LHCN-M2 (cell line): ENCODE data around the gene APOBEC3A. TPM values are rescaled to one million over a fixed set of nuclear protein-coding genes. Genes with fewer than 3 reads are reported as not detected.

ENCODE experiments used
- DNase-seq: peaks from one replicate; pipeline ENCODE4 v3.0.0-alpha.2; 2012; ENCODE audit warnings: low read depth
- polyA plus RNA-seq: library from polyadenylated mRNA; unstranded; fragments of >200 nt; gene quantifications from one replicate; pipeline ENCODE4 v1.2.1, GENCODE V29; 2012; ENCODE audit warnings: missing spikeins
- total RNA-seq: library from RNA; depleted of rRNA; stranded (reverse); fragments of >200 nt; gene quantifications from 2 replicates; pipeline ENCODE4 v1.2.3, GENCODE V29; 2014; rRNA removed

The APOBEC3A gene
- total RNA-seq, result not detected in 2 replicates
- not detected for polyA plus RNA-seq

DNA sequence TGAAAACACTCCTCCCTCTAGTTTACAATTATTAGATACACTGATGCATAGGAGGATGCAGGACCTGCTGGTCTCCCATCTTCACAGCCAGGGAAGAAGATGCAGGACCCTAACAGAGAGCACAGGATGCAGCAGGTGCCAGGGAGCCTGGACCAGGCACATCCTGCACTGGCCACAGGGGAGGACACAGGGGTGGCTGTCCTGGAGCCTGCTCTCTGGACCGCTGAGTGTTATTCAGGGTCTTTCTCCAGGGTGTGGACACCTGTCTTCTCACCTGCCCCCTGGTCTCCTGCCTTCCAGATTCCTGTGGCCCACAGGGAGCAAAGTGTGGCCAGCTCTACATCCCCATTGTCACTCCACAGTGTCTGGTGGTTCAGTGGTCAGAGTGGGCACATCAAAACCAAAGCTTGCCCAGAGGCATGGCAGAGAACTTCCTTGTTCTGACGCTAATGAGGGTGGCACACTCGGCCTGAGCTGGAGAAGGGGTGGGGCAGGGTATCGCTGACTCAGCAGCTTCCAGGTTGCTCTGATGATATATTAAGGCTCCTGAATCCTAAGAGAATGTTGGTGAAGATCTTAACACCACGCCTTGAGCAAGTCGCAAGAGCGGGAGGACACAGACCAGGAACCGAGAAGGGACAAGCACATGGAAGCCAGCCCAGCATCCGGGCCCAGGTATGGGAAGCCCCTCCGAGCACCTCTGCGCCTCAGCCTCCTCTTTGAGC, at the start of gene APOBEC3A:
Gene APOBEC3A, plus strand, starts transcription at position 564 of the 725 bp plus-strand sequence. Its CDS starts 83 bp downstream, at position 647.
- DNase-seq, result no peak

DNA sequence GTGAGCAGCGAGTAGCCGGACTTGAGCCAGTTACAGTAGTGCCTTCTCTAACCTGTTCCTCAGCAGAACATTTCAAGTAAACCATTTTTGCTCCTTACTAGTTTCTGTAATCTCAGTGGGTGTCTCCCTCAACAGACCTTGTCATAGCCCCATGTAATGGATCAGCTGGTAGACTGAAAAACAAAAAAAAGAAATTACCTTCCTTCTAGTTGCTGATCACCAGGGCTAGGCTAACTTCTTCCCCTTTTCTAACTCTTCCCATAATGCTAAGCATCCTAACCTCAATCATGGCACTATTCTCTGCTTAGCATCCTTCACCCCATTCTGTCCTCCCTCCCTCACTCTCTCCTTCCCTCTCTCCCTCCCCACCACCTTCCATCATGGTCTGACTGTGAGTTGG, 49.6 kb upstream of the APOBEC3A start:
- no peak for DNase-seq

DNA sequence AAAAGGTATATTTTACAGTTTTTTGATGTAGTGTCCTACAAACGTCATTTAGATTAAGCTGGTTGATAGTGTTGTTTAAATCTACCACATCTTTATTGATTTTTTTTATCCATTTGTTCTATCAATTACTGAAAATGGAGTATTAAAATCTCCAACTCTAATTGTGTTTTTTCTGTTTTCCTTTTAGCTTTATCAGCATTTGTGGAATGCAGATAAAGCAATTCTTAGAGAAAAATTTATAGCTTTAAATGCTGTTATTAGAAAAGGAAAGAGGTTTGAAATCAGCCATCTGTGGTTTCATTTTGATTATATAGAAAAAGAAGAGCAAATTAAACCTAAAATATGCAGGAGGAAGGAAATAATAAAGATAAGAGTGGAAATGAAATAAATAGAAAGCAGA, 46.0 kb upstream of the APOBEC3A start:
- no peak for DNase-seq

DNA sequence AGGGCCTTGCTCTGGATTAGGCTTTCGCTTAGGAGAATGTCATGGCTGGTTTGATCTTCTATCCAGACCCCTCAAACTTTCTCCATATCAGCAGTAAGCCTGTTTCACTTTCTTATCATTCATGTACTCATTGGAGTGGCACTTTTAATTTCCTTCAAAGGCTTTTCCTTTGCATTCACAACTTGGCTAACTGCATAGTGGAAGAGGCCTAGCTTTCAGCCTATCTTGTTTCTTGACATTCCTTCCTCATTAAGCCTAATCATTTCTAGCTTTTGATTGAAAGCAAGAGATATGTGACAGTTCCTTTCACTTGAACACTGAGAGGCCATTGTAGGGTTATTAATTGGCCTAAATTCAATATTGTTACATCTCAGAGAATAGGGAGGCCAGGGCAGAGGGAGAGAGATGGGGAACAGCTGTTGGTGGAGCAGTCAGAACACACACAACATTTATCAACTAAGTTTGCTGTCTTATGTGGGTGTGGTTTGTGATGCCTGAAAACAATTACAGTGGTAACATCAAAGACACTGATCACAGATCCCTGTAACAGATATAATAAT, 37.7 kb upstream of the APOBEC3A start:
- DNase-seq, result no peak

DNA sequence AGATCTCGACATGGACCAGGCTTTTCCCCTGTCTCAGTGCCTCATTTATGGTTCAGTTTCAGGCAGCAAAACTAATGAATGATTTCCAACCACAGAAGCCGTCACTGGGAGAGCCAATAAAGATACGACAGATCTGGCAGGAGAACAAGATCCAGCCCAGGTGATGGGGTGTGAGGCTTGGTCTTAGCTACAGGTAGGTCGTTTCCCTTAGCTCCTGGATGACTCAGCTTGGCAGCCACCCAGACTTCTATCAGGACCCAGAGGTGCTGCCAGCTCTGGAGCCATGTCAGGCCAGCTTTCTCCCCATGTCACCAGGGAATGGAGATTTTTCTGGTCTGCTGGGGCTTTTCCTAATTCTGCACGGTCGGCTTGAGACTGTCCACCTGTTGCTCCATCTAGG, 36.3 kb upstream of the APOBEC3A start:
- DNase-seq, result no peak

DNA sequence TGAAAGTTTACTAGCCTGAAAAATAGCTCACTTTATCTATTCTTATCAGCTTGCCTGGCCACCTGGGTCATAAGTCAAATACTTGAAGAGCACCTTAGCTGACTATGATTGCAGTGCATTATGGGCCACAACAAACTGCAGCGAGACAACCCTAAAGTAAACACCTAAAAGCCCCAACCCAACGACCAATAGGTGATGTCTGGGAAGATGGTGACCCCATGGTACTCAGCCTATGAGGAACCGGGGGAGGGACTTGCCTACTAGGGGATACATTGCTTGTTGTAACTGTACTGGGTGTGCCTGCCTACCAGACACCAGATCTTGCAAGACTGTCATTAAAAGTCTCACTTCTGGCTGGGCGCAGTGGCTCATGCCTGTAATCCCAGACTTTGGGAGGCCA, 35.6 kb upstream of the APOBEC3A start:
- DNase-seq, result no peak

DNA sequence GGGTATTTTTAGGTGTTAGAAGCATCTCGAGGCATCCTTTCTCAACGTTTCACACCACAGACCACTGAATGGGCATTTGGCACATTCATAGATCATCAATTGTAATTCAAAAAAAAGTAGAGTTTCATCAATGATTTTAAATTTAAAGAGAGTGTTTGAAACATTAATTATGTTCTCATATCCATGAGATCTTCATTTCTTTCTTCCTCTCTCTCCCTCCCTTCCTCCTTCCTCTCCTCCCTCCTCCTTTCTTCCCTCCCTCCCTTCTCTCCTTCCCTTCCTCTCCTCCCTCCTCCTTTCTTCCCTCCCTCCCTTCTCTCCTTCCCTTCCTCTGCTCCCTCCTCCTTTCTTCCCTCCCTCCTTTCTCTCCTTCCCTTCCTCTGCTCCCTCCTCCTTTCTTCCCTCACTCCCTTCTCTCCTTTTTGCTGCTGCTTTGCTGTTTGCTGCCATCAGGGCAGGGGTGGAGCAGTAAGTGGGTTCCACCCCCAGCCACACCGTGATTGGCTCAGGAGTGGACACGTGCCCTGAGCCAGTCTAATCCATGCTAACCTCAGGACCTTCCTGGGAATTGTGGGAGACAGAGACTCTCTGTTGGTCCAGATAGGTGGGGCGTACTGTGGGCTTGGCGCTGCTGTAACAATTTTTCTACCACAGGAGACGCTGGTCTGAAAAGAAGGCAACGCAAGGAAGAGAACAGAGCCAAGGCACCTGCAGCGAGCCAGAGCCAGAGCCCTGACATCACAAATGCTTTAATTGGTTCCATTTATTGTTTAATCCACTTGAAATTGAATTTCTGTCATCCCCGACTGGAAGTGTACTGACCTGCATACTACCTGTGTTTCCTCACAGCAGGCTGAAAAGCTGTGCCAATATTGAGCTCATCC, 33.7 kb upstream of the APOBEC3A start:
- peak; percentile 81 for DNase-seq

DNA sequence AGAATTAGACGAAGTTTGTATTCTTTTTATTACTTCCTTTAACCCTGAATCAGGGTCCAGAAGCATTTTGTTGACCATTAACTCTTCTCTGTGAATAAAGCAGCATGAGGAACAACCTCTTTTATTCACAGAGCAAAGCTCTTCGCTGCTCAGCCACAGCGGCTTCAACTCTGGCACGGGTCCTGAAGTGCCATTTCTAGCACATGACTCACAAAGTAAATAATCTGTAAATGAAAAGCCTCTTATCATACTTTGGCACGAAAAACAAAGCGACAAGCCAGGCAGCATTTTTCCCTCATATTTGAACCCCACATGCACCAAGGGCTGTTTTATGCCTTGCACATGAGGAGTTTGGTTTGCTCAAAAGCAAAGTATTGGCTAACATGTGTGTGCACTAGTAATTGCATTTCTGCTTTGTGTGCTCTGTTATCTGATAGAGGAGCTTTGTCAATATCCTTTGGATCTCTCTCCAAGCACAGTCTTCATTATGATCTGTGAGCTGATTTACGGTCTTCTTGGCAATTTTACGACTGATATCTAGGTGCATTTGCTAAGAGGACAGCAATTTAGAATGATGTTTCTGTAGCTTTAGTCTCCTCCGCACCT, 33.0 kb upstream of the APOBEC3A start:
- peak; percentile 79 for DNase-seq

DNA sequence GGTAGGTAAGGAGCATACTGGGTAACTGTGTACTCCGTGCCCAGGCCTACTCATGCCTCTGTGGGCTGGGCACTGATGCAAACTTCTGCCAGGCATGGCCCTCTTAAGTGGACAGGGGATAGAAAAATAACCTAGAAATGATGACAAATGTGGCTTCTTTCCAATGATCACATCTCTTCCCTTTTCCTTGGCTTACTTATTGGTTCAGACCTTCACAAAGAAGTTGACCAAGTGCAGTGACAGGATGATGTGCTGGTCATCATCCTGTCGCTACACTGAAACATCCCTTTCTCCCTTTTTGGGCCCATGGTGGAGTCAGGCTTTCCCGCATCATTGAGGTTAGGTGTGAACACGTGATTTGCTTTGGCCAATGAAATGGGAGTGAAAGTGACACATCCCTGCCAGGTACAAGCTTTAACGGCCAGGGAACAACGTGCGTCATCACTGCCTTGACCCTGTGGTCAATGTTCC, 31.8 kb upstream of the APOBEC3A start:
- DNase-seq, result no peak

DNA sequence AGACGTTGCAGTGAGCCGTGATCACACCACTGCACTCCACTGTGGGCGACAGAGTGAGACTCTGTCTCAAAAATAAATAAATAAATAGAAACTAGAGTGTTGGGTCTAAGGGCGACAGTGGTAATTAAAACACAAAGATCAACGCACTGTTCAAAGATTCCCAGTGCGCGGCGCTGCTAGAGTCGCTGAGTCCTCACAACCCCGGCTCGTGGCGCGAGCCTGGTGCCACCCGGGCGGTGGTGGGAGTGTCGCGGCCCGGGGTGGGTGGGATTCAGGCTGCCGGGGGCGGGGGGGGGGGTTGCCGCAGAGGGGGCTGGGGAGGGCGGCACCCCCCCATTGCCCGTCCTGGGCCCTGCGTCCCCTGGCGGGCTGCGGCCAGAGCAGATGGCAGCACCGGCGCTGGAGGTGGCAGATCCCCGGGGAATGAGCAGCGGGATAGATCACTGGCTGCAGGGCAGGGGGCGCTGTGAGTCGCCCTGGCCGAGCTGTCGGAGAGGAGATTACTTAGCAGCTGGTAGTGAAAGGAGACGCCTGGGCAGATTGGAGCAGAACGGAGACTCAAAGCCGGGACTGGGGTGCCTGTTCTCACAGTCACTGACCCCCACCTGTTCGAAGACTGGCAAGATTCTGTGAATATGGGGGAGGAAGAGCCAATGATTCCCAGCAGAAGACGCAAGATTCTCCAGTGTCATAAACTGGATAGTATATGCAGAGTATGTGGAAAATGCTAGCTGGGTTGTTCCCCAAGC, 30.2 kb upstream of the APOBEC3A start:
- DNase-seq, result peak; percentile 53

DNA sequence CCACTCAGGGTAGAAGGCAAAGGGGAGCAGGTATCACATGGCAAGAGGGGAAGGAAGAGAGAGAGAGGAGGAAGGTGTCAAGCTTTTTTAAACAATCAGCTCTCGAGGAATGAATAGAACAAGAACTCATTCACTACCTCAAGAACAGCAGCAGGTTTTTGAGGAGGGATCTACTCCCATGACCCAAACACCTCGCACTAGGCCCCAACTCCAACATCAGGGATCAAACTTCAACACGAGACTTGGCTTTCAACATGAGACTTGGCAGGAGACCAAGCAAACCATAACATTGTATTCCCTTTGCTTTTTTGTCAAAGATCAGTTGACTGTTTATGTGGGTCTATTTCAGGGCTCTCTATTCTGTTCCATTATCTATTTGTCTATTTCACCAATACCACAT, 26.9 kb upstream of the APOBEC3A start:
- DNase-seq, result no peak

DNA sequence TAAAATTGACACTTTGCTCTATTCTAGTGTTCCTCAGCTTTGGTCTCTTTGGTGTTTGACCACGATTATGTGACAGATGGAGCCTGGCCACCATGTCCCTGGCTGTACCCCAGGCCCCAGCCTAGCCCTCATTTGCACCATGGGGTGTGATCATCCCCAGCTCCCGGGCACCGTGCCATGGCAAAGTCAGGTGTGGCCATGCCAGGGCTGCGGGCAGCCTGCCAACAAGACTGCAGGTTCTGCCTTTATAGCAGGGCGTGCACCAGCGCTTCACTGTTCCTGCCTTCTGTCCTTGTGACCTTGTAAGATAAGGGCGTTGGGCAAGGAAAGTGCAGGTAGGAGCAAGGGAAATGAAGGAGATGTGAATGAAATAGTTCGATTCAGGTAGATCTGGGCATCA, 22.4 kb upstream of the APOBEC3A start:
- DNase-seq, result no peak

DNA sequence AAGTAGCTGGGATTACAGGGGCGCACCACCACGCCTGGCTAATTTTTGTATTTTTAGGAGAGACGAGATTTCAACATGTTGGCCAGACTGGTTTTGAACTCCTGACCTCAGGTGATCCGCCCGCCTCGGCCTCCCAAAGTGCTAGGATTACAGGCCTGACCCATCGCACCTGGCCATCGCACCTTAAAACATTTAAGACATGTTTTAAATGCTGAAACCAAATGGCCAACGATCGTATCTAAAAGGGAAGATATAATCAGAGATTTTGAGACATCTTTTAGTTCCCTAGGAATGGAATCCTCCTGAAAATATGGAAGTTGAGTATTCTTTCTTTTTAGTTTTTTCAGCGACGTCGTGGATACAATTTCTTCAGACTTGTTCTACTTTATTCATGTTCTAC, 21.8 kb upstream of the APOBEC3A start:
- no peak for DNase-seq

DNA sequence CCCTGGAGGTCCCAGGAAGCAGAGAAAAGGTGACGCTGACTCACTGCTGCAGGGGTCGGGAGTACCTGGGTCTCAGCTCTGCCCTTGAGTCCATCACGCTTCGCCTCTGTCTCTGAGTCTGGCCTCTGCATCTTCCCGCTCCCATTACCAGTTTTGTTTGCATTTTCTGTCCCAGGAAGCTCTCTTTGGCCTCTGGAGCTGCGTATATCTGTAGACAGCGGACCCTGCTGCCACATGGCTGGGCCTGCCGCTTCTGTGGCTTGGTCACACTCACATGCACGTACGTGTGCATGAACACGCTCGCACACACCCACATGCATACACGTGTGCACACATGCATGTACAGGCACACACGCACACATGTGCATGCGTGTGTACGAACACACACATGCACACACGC, 20.8 kb upstream of the APOBEC3A start:
- no peak for DNase-seq

DNA sequence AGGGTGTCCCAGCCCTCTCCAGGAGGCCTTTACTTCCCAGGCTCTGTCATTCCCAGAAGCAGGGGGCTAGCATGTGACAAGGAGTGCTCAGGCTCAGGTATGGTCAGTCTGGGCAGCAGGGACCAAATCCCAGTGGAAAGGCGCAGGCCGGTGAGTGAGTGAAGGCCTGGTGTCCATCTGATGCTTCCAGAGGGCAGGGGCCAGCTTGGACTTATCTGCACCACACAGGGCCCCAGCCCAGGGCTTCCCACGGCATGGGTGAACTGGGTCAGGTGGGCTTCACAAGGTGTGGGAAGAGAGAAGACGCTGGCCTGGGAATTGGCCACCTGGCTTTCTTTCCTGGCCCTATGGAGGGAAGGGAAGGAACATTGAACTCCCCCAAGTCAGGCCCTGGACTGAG, 20.4 kb upstream of the APOBEC3A start:
- DNase-seq, result no peak

DNA sequence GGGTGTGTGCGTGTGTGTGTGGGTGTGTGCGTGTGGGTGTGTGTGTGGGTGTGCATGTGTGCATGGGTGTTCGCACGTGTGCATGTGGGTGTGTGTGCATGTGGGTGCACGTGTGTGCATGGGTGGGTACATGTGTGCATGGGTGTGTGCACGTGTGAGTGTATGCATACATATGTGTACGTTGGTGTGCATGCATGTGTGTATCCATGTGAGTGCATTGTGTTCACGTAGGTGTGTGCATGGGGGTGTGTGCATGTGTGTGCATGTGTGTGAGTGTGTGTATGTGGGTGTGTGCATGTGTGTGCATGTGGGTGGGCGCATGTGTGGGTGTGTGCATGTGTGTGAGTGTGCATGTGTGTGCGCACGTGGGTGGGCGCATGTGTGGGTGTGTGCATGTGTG, 19.9 kb upstream of the APOBEC3A start:
- no peak for DNase-seq

DNA sequence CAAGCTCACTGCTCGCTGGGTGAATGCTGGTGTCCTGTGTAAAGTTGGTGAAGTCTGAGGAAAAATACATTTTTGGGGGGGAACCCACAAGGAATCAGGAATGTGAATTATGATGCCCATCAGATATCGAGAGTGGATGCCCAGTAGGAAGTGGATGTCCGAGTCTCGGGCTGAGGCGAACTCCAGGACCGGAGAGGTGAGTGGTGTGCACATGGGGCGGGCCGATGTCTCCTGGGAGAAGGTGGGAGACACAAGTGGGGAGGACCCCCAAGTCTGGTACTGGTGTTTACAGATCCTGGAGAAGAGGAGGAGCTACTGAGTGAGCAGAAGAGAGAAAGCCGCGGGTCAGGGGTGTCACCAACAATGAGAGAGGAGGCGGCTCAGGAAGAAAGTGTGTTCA, 19.2 kb upstream of the APOBEC3A start:
- DNase-seq, result no peak

DNA sequence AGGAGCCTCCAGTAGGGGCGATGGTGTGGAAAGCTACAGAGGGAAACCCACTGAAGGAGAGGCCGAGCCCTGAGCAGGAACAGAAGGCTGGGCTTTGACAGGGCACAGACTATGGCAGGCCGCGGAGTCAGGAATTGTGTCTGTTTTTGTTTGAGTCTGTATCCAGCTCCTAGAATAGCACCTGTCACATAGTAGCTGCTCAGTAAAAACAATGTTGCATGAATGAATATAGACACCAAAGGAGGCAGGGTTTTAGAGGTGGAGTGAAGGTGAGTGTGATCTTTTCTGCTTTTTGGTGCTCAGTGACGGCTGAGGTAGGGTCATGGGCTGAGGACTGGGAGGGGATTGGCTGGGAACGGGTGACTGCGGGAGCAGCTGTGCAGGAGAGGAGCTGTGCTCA, 18.5 kb upstream of the APOBEC3A start:
- DNase-seq, result no peak

DNA sequence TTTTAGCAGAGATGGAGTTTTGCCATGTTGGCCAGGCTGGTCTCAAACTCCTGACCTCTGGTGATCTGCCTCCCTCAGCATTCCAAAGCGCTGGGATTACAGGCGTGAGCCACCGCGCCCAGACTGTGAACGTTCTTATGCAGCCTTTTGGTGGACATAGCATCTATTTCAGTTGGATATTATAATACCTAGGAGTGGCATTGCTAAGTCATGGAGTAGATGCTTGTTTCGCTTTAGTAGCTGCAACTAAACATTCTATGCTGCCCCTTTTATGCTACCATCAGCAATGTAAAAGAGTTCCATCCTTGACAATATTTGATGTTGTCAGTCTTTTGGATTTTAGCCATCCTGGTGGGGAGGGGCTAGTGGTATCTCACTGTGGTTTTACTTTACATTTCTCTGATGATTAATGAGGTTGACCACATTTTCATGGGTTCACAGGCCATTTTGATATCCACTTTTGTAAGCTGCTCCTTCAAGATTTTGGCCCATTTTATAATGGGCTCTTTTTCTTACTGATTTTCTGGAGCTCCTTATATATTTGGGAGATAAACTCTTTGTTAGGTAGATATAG, 16.5 kb upstream of the APOBEC3A start:
- no peak for DNase-seq

DNA sequence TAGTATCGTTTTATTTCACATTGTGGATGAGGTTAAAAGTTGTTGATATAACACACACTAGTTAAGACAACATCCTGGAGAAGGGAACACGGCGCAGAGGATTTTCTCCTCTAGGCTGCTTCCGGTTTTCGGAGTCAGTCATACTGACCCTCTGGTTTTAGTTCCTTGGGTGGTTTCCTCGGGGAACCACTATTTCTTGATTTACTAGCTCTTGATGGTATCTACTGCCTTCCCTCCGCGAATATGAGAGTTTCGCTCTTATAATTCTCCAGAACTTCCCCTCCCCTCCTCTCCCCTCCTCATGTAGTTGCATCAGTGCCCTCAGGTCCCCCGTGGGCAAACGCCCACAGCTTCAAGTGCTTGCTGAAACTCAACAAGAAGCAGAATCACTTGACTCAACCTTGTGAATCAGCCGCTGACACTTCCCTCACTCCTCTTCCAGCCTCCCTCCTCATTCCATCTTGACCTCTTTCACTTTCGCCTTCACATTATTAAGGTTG, 15.9 kb upstream of the APOBEC3A start:
- DNase-seq, result no peak

DNA sequence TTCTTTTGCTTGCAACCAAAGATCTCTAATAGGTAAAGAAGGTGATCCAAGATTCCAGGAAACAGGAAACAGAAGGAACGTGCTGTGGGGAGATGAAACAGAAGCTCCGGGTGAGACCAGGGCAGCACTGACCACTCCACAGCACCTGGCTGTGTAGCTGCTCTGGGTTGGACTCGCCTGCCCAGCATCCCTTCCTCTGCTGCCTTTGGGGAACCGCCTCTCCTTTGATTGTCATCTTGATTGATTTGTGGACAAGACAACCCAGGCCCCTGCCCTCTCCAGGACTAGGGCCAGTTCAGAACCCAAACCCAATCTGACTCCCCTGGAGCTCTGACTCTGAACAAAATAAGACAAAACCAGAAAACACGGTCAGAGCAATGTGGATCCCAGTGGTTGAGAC, 14.7 kb upstream of the APOBEC3A start:
- DNase-seq, result no peak
